OCI-LY3 (cell line): ENCODE measurements around the gene ROR2.

Experiments
- H2AFZ ChIP-seq: fragments of 200-600, 300-600 bp; shearing (Covaris generic); 2 replicates; pipeline ENCODE4 v1.6.0; 2014; ENCODE audit warnings: antibody characterized with exemption, low read depth, low read length
- H3K27ac ChIP-seq: fragments of 200-600, 300-600 bp; sonication (generic); 2 replicates; pipeline ENCODE4 v1.5.1; 2014; ENCODE audit warnings: mild to moderate bottlenecking, low read length, moderate library complexity, mixed read lengths
- H3K27me3 ChIP-seq: fragments of 200-600, 300-600 bp; sonication (generic); 2 replicates; pipeline ENCODE4 v1.6.1; 2014; ENCODE audit warnings: low read depth, low read length, mixed read lengths
- H3K36me3 ChIP-seq: fragments of 200-600, 300-600 bp; sonication (generic); replicated peaks from 2 replicates; pipeline ENCODE3; 2014; ENCODE audit warnings: low read depth, low read length, mixed read lengths
- H3K4me1 ChIP-seq: fragments of 300-600, 200-600 bp; sonication (generic); 2 replicates; pipeline ENCODE4 v1.6.1; 2014; ENCODE audit warnings: low read length, mixed read lengths
- H3K4me2 ChIP-seq: fragments of 200-600, 300-600 bp; sonication (generic); 2 replicates; pipeline ENCODE4 v1.6.1; 2014; ENCODE audit warnings: low read length, mixed read lengths
- H3K4me3 ChIP-seq: fragments of 300-600, 200-600 bp; sonication (generic); 2 replicates; pipeline ENCODE4 v1.5.1; 2014; ENCODE audit warnings: antibody characterized with exemption, mild to moderate bottlenecking, low read length, moderate library complexity
- H3K79me2 ChIP-seq: fragments of 300-600, 200-600 bp; shearing (Covaris generic); 2 replicates; pipeline ENCODE4 v1.6.1; 2014; ENCODE audit warnings: mild to moderate bottlenecking, low read length, mixed read lengths
- H3K9ac ChIP-seq: fragments of 300-600, 200-600 bp; shearing (Covaris generic); 2 replicates; pipeline ENCODE4 v1.6.0; 2014; ENCODE audit warnings: mild to moderate bottlenecking, low read length, moderate library complexity
- H3K9me3 ChIP-seq: fragments of 200-600, 300-600 bp; shearing (Covaris generic); 2 replicates; pipeline ENCODE4 v1.6.1; 2014; ENCODE audit warnings: low read length, mixed read lengths; ENCODE audit not compliant: insufficient read depth
- H4K20me1 ChIP-seq: fragments of 200-600, 300-600 bp; sonication (generic); 2 replicates; pipeline ENCODE4 v1.6.1; 2016; ENCODE audit warnings: low read length, mixed read lengths; ENCODE audit not compliant: insufficient read depth
- CTCF ChIP-seq: fragments of 200-600, 300-600 bp; sonication (generic); IDR thresholded peaks from 2 replicates; pipeline ENCODE4 v1.5.1; 2014; ENCODE audit warnings: antibody characterized with exemption, low read length, low read depth
- EZH2phosphoT487 ChIP-seq: fragments of 200-600 bp; shearing (Covaris generic); IDR thresholded peaks from 2 replicates; pipeline ENCODE4 v1.6.1; 2018; ENCODE audit warnings: antibody characterized with exemption, mixed run types, low read depth

ROR2 gene

DNA sequence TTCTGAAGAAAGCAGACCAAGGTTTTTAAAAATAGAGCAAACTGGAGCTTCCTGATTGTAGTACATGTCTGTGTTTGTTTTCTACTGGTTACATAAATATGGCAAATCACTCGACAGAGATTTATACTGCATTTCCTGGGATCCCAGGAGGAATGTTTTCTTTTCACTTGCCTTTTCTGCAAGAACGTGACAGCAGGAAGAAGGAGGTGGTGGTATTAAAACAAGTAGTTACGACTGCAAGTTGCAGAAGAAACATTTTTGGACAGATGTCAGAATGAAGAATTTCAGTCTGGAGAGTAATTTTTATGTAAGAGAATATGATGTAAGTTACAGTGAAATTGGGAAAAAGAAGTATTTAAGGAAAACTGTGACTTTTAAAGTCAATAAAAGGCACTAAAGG is 272.7 kb downstream of the ROR2 start:
- TF ChIP-seq CTCF: no peak
- TF ChIP-seq EZH2phosphoT487: no peak
- Histone ChIP-seq H3K36me3 (no peaks in the 10 kb centered on the region), H3K9me3 (no peaks in the 10 kb centered on the region), H4K20me1 (no peaks in the 10 kb centered on the region), H3K79me2 (no peaks in the 10 kb centered on the region), H3K27me3 (peaks cover 33% of the 10 kb centered on the region), H3K4me2 (no peak overlapping the region), H3K4me1 (peaks cover 3% of the 10 kb centered on the region; the same call in 1 of the 2 replicates), H2AFZ (no peak overlapping the region), H3K27ac (no peak overlapping the region), H3K9ac (no peak overlapping the region), H3K4me3 (no peak overlapping the region)

- H3K27ac ChIP-seq: no peak overlapping the region
- H3K79me2 ChIP-seq: no peaks in the 10 kb centered on the region
- H3K9ac ChIP-seq: no peak overlapping the region
- H2AFZ ChIP-seq: no peak overlapping the region
- no peaks in the 10 kb centered on the region for H3K36me3 ChIP-seq
- no peak overlapping the region for H3K4me2 ChIP-seq
- H3K9me3 ChIP-seq: no peaks in the 10 kb centered on the region
- TF ChIP-seq EZH2phosphoT487 (no peak), CTCF (peak; percentile 83)
- no peak overlapping the region for H3K4me3 ChIP-seq
- H4K20me1 ChIP-seq: no peaks in the 10 kb centered on the region
- H3K4me1 ChIP-seq: peaks cover under 1% of the 10 kb centered on the region; the same call in 1 of the 2 replicates
- peaks cover 33% of the 10 kb centered on the region for H3K27me3 ChIP-seq
Observed at GRCh38 chr9:91676046-91676445, 274.0 kb downstream of the ROR2 start.

DNA sequence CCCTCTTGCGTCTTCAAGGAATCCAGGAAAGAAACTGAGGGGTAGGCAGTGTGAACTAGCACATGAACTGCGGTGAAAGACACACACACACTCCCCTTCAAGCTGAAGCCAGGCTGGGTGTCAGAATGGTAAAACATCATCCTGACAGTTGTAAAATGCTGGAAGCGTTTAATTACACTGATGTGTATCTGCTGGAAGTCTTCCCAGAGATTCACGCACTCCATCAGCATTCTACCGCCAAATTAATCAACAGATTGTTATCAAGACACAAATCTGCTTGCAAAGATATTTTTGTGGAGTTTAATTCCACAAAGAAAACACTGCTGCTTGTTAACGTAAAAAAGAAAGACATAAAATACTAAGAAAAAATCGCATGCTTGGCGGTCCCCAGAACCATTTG is 285.4 kb downstream of the ROR2 start:
- Histone ChIP-seq H3K4me3 (no peak overlapping the region), H2AFZ (no peak overlapping the region), H3K4me2 (no peak overlapping the region), H3K9ac (no peak overlapping the region), H3K9me3 (no peaks in the 10 kb centered on the region), H3K4me1 (no peaks in the 10 kb centered on the region), H3K79me2 (no peaks in the 10 kb centered on the region), H4K20me1 (no peaks in the 10 kb centered on the region), H3K27me3 (peaks cover 20% of the 10 kb centered on the region), H3K27ac (no peak overlapping the region), H3K36me3 (no peaks in the 10 kb centered on the region)
- TF ChIP-seq CTCF (no peak), EZH2phosphoT487 (no peak)

DNA sequence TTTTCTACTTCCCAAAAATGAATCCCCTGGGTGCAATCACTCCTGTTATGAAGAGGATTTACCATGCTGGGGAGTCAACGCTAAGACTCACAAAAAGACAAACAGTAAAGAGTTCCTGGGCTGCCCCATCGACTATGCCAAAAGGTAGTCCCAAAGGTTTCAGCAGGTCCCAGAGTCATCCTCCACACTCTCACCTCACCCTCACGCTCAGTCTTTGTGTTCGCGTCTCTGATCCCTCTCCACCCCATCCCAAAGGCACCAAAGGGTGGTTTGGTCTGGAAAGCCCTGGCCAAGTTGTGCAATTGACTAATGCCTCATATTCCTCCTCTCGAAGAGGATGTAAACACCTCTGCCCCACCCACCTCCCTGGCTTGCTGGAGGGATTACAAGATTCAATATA is 286.2 kb downstream of the ROR2 start:
- Histone ChIP-seq H3K4me2 (no peak overlapping the region), H3K4me1 (peaks cover 3% of the 10 kb centered on the region), H4K20me1 (no peaks in the 10 kb centered on the region), H3K36me3 (no peaks in the 10 kb centered on the region), H3K9ac (no peak overlapping the region), H3K27me3 (peaks cover 20% of the 10 kb centered on the region), H3K27ac (no peak overlapping the region), H2AFZ (no peak overlapping the region), H3K4me3 (no peak overlapping the region), H3K9me3 (no peaks in the 10 kb centered on the region), H3K79me2 (no peaks in the 10 kb centered on the region)
- TF ChIP-seq CTCF: no peak
